Kidney epithelial cell (primary cell): ENCODE results near the gene NUSAP1. TPM values are rescaled to one million over a fixed set of nuclear protein-coding genes. Genes with fewer than 3 reads are reported as not detected.
"Not testable (repeated sequence)": the region's sequence is repeated elsewhere in the genome, so short reads cannot be mapped to it uniquely, and the experiment has no call there.

Experiments used
- DNase-seq: peaks from one replicate; pipeline ENCODE4 v3.0.0-alpha.2; 2010; ENCODE audit warnings: low read depth
- H3K27me3 ChIP-seq: 2 replicates; pipeline ENCODE4 v1.6.0; 2011; ENCODE audit warnings: low read length; ENCODE audit not compliant: control insufficient read depth, insufficient read depth
- H3K36me3 ChIP-seq: 2 replicates; pipeline ENCODE4 v1.5.1; 2011; ENCODE audit warnings: low read length; ENCODE audit not compliant: control insufficient read depth, insufficient read depth
- H3K4me3 ChIP-seq: 2 replicates; pipeline ENCODE4 v1.5.1; 2011; ENCODE audit warnings: low read depth, mild to moderate bottlenecking, control low read depth, low read length
- CTCF ChIP-seq: IDR thresholded peaks from 2 replicates; pipeline ENCODE4 v1.5.1; 2011; ENCODE audit warnings: mild to moderate bottlenecking, moderate library complexity, low read length, control low read depth, inconsistent platforms; ENCODE audit not compliant: insufficient read depth, poor library complexity, severe bottlenecking
- total RNA-seq: library from RNA; depleted of rRNA; stranded (reverse); fragments of >200 nt; gene quantifications from 2 replicates; pipeline ENCODE4 v1.2.3, GENCODE V29; 2015

NUSAP1 gene
- total RNA-seq, 1 donor from 2014 or later = 21.3 TPM

- no peak for TF ChIP-seq CTCF
- Histone ChIP-seq H3K4me3 (no peak overlapping the region), H3K27me3 (no peaks in the 10 kb centered on the region), H3K36me3 (no peaks in the 10 kb centered on the region)
- DNase-seq = no peak
These were observed 45.9 kb upstream of the NUSAP1 start for GRCh38 chr15:41286665-41287333.

GRCh38 chr15:41288464-41288863 is 44.2 kb upstream of the NUSAP1 start:
- Histone ChIP-seq H3K36me3 (no peaks in the 10 kb centered on the region), H3K4me3 (no peak overlapping the region), H3K27me3 (no peaks in the 10 kb centered on the region)
- TF ChIP-seq CTCF = no peak
- DNase-seq = no peak

GRCh38 chr15:41289953-41290352 is 42.7 kb upstream of the NUSAP1 start:
- H3K4me3 ChIP-seq = no peak overlapping the region
- H3K36me3 ChIP-seq = no peaks in the 10 kb centered on the region
- no peak for DNase-seq
- H3K27me3 ChIP-seq = no peaks in the 10 kb centered on the region
- no peak for TF ChIP-seq CTCF

- DNase-seq = no peak
- H3K27me3 ChIP-seq = no peaks in the 10 kb centered on the region
- TF ChIP-seq CTCF = no peak
- H3K36me3 ChIP-seq = no peaks in the 10 kb centered on the region
- H3K4me3 ChIP-seq = no peak overlapping the region
These were observed 41.5 kb upstream of the NUSAP1 start for GRCh38 chr15:41291065-41291631.

GRCh38 chr15:41292521-41292920 is 40.2 kb upstream of the NUSAP1 start:
- no peaks in the 10 kb centered on the region for H3K27me3 ChIP-seq
- no peak for TF ChIP-seq CTCF
- no peak overlapping the region for H3K4me3 ChIP-seq
- no peaks in the 10 kb centered on the region for H3K36me3 ChIP-seq
- DNase-seq = no peak

GRCh38 chr15:41301139-41301538 is 31.5 kb upstream of the NUSAP1 start:
- H3K36me3 ChIP-seq, DNase-seq, H3K27me3 ChIP-seq, H3K4me3 ChIP-seq: not testable (repeated sequence)
